ENCODE results near the gene HACD1. TPM values are rescaled to one million over a fixed set of nuclear protein-coding genes. Genes with fewer than 3 reads are reported as not detected.
"Not testable (repeated sequence)": the region's sequence is repeated elsewhere in the genome, so short reads cannot be mapped to it uniquely, and the experiment has no call there.

HACD1 gene
- total RNA-seq, 2 donors from 2014 or later: 82.2 to 109 TPM

DNA sequence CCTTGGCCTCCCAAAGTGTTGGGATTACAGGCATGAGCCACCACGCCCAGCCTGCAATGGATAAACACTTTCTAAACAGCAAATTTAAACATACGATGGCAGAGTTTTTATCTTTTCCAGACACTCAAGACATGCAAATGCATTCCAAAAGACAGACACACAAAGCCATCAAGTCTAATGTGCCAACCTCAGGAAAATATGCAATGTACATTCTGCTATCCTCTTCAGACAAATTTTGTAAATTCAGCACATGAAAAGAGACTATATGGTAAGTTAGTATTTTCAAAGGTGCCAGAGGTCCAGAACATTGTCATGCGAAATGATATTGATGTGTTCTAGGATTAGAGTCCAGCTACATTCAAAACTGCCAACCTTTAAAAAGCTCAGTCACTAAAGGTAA is 19.8 kb downstream of the HACD1 start:
- H3K9me3 ChIP-seq: no peaks in the 10 kb centered on the region
- peaks cover 19% of the 10 kb centered on the region for H3K36me3 ChIP-seq
- ATAC-seq (ENCODE audit: insufficient number of reproducible peaks, low FRiP score, low read depth): no peak
- no peaks in the 10 kb centered on the region for H3K27me3 ChIP-seq (replicated peaks; ENCODE audit: insufficient read depth)
- H3K27ac ChIP-seq: no peak overlapping the region
- no peak for DNase-seq (ENCODE audit: low spot score)
- H3K4me3 ChIP-seq: no peak overlapping the region
- TF ChIP-seq, protein P1, sequence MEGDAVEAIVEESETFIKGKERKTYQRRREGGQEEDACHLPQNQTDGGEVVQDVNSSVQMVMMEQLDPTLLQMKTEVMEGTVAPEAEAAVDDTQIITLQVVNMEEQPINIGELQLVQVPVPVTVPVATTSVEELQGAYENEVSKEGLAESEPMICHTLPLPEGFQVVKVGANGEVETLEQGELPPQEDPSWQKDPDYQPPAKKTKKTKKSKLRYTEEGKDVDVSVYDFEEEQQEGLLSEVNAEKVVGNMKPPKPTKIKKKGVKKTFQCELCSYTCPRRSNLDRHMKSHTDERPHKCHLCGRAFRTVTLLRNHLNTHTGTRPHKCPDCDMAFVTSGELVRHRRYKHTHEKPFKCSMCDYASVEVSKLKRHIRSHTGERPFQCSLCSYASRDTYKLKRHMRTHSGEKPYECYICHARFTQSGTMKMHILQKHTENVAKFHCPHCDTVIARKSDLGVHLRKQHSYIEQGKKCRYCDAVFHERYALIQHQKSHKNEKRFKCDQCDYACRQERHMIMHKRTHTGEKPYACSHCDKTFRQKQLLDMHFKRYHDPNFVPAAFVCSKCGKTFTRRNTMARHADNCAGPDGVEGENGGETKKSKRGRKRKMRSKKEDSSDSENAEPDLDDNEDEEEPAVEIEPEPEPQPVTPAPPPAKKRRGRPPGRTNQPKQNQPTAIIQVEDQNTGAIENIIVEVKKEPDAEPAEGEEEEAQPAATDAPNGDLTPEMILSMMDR (IDR thresholded peaks at IDR 0.05): no peak
- H3K4me1 ChIP-seq (ENCODE audit: control insufficient read depth in 1 of 2, low read depth in 2 of 2): no peaks in the 10 kb centered on the region

DNA sequence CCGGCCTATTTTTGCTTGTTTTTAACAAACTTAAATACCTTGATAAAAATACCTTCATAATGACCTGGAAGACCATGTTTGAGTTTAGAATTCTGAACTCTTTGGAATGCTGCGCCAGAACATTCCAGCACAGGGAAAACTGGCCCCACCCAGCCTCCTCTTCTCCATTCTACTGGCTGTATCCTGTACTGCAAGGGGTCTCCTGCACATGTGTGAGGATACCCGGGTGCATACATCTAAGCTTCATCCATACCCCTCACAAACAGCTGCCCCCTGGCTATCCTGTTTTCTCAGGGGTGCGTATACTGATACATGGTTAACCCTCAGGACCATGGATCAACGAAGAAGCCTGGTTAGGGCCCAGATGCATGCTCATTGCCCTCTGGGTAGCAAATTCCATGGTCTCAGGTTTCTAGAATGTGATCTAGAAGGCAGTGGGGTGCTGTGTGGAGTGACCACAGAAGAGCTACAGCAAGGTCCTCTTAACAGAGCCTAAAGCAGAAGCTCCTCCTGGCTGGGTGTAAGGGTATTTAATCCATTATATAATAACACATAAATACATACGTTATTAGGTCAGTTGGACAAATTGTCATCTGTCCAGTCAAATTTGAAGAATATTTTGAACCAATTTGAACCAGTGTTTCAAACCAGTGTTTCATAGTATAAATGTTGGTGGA is 26.1 kb downstream of the HACD1 start:
- DNase-seq (ENCODE audit: low spot score): no peak
- ATAC-seq (ENCODE audit: insufficient number of reproducible peaks, low FRiP score, low read depth): no peak
- TF ChIP-seq, protein P1 (IDR thresholded peaks at IDR 0.05): no peak
- Histone ChIP-seq H3K36me3 (peaks cover 9% of the 10 kb centered on the region), H3K27ac (no peak overlapping the region), H3K4me3 (no peak overlapping the region), H3K27me3 (replicated peaks; ENCODE audit: insufficient read depth) (no peaks in the 10 kb centered on the region), H3K9me3 (no peaks in the 10 kb centered on the region), H3K4me1 (ENCODE audit: control insufficient read depth in 1 of 2, low read depth in 2 of 2) (no peaks in the 10 kb centered on the region)

DNA sequence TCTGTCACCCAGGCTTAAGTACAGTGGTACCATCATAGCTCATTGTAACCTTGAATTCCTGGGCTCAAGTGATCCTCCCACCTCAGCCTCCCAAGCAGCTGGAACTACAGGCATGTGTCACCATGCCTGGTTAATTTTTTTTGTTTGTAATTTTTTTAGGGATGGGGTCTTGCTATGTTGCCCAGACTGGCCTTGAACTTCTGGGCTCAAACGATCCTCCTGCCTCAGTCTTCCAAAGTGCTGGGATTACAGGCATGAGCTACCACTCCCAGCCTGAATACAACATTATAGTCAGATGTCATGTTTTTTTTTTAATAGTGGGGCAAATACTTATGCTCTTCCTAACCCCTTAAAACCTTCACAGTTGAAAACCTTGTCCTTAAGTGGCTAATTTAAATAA is 27.9 kb downstream of the HACD1 start:
- ATAC-seq (ENCODE audit: insufficient number of reproducible peaks, low FRiP score, low read depth); H3K9me3 ChIP-seq; H3K27ac ChIP-seq; DNase-seq (ENCODE audit: low spot score); H3K4me3 ChIP-seq; H3K4me1 ChIP-seq (ENCODE audit: control insufficient read depth in 1 of 2, low read depth in 2 of 2); H3K36me3 ChIP-seq; H3K27me3 ChIP-seq (replicated peaks; ENCODE audit: insufficient read depth): not testable (repeated sequence)

- Histone ChIP-seq H3K4me3 (no peak overlapping the region), H3K27me3 (replicated peaks; ENCODE audit: insufficient read depth) (no peaks in the 10 kb centered on the region), H3K36me3 (peaks cover 3% of the 10 kb centered on the region), H3K27ac (no peak overlapping the region), H3K9me3 (no peaks in the 10 kb centered on the region), H3K4me1 (ENCODE audit: control insufficient read depth in 1 of 2, low read depth in 2 of 2) (no peaks in the 10 kb centered on the region)
- TF ChIP-seq, protein P1 (IDR thresholded peaks at IDR 0.05): no peak
- DNase-seq (ENCODE audit: low spot score) (no peak), ATAC-seq (ENCODE audit: insufficient number of reproducible peaks, low FRiP score, low read depth) (no peak)
Measured at GRCh38 chr10:17588420-17588819, 28.8 kb downstream of the HACD1 start.

- not testable (repeated sequence) for DNase-seq (ENCODE audit: low spot score); H3K27ac ChIP-seq; ATAC-seq (ENCODE audit: insufficient number of reproducible peaks, low FRiP score, low read depth); H3K36me3 ChIP-seq; H3K27me3 ChIP-seq (replicated peaks; ENCODE audit: insufficient read depth); H3K9me3 ChIP-seq; H3K4me1 ChIP-seq (ENCODE audit: control insufficient read depth in 1 of 2, low read depth in 2 of 2); H3K4me3 ChIP-seq
Measured at GRCh38 chr10:17587321-17587720, 29.9 kb downstream of the HACD1 start.

- DNase-seq (ENCODE audit: low spot score): no peak
- Histone ChIP-seq H3K27ac (no peak overlapping the region), H3K36me3 (no peaks in the 10 kb centered on the region), H3K9me3 (no peaks in the 10 kb centered on the region), H3K27me3 (replicated peaks; ENCODE audit: insufficient read depth) (no peaks in the 10 kb centered on the region), H3K4me3 (no peak overlapping the region), H3K4me1 (ENCODE audit: control insufficient read depth in 1 of 2, low read depth in 2 of 2) (no peaks in the 10 kb centered on the region)
- ATAC-seq (ENCODE audit: insufficient number of reproducible peaks, low FRiP score, low read depth): no peak
- TF ChIP-seq, protein P1 (IDR thresholded peaks at IDR 0.05): no peak
Measured at GRCh38 chr10:17586821-17587234, 30.3 kb downstream of the HACD1 start.
